Sigmoid colon (tissue), 4 donors: ENCODE results near the gene FAM174B.

Source experiments
- POLR2A ChIP-seq, 2 donors: fragments of 450-650 bp; IDR thresholded peaks; one replicate each; pipeline ENCODE4 v1.6.1; 2016; ENCODE audit warnings: antibody characterized with exemption in 2 of 2, mild to moderate bottlenecking in 2 of 2, moderate library complexity in 2 of 2
- POLR2AphosphoS5 ChIP-seq, 4 donors: sonication (generic); formaldehyde crosslinking; IDR thresholded peaks; one replicate each; pipeline ENCODE4 v1.6.1; 2017; ENCODE audit warnings: antibody characterized with exemption in 4 of 4
- TF ChIP-seq, protein P1 (sequence below), 4 experiments: fragments of 450-650 bp in 3 of 4; fragments of 200-600 bp in 1 of 4; IDR thresholded peaks; one replicate each; pipeline ENCODE4 v1.5.1; 2016 to 2019; ENCODE audit warnings: antibody characterized with exemption in 4 of 4, mild to moderate bottlenecking in 3 of 4, moderate library complexity in 2 of 4

DNA sequence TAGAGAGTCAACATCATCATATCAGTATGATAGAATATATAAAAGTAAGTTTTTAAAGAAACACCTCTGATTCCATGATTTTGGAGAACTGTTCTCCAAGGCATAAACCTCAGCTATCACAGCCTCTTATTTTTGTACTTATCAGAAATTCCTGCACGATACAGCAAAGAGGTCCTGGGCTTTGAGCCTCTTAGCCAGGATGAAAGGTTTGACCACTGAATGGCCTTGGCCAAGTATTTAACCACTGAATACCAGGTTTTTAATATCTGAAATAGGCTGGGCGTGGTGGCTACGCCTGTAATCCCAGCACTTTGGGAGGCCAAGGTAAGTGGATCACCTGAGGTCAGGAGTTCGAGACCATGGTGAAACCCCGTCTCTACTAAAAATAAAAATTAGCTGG is 1.9 kb upstream of the FAM174B start:
- TF ChIP-seq, protein P1, sequence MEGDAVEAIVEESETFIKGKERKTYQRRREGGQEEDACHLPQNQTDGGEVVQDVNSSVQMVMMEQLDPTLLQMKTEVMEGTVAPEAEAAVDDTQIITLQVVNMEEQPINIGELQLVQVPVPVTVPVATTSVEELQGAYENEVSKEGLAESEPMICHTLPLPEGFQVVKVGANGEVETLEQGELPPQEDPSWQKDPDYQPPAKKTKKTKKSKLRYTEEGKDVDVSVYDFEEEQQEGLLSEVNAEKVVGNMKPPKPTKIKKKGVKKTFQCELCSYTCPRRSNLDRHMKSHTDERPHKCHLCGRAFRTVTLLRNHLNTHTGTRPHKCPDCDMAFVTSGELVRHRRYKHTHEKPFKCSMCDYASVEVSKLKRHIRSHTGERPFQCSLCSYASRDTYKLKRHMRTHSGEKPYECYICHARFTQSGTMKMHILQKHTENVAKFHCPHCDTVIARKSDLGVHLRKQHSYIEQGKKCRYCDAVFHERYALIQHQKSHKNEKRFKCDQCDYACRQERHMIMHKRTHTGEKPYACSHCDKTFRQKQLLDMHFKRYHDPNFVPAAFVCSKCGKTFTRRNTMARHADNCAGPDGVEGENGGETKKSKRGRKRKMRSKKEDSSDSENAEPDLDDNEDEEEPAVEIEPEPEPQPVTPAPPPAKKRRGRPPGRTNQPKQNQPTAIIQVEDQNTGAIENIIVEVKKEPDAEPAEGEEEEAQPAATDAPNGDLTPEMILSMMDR (IDR thresholded peaks at IDR 0.05) = no peak
- TF ChIP-seq POLR2A (IDR thresholded peaks at IDR 0.05) (no peak), POLR2AphosphoS5 (IDR thresholded peaks at IDR 0.05) (no peak)
